Motor neuron (in vitro differentiated cells): Measurements from ENCODE around the gene PDLIM7. TPM values are rescaled to one million over a fixed set of nuclear protein-coding genes. Genes with fewer than 3 reads are reported as not detected.

Source experiments
- ATAC-seq, 8 experiments: fragments of 200-7000 bp; cut with Tn5 transposase; replicated peaks in 6 of 8; 2 replicates each; pipeline ENCODE4 v1.8.0; 2021; ENCODE audit warnings: mild to moderate bottlenecking in 8 of 8, moderate library complexity in 8 of 8
- H3K27ac ChIP-seq, 2 donors: fragments of 250-450 bp; sonication (Bioruptor Pico); 2 replicates each; pipeline ENCODE4 v1.9.0; 2021; ENCODE audit warnings: antibody characterized with exemption in 2 of 2, mild to moderate bottlenecking in 2 of 2, moderate library complexity in 1 of 2
- H3K4me1 ChIP-seq, 2 donors: fragments of 250-450 bp; sonication (Bioruptor Pico); replicated peaks in 1 of 2; 2 replicates each; pipeline ENCODE4 v1.6.1; 2021; ENCODE audit warnings: antibody characterized with exemption in 2 of 2, mild to moderate bottlenecking in 2 of 2, moderate library complexity in 1 of 2
- H3K4me3 ChIP-seq, 5 donors: fragments of 250-450 bp; sonication (Bioruptor Pico); 2 replicates each; pipeline ENCODE4 v1.9.0; 2021; ENCODE audit warnings: antibody characterized with exemption in 5 of 5, mild to moderate bottlenecking in 5 of 5, moderate library complexity in 4 of 5
- WGBS, 10 experiments: fragments of 450-650 bp; shearing (Covaris generic); methylation state at CpG; one replicate each; pipeline ENCODE4 v1.0.0; 2022; 5-methylcytosine and 5-hydroxymethylcytosine counted together
- in situ Hi-C, 9 experiments: fragments of 400-800 bp; cut with MboI; loops; one replicate each; pipeline ENCODE4 v1.15.0; 2021; ENCODE audit warnings: low sequenced_read_pairs in 9 of 9, low pct_unique_long_range_greater_than_20kb in 2 of 9; ENCODE audit not compliant: unreplicated experiment in 9 of 9
- total RNA-seq, 8 experiments: library from RNA; unstranded; fragments of 300-600 nt; gene quantifications; 2 replicates each; pipeline versions ENCODE4 v1.2.3 to v1.2.4, GENCODE V29; 2022

Gene PDLIM7
- total RNA-seq, 8 experiments from 2014 or later: 24.6 to 116 (median 54.3) TPM

DNA sequence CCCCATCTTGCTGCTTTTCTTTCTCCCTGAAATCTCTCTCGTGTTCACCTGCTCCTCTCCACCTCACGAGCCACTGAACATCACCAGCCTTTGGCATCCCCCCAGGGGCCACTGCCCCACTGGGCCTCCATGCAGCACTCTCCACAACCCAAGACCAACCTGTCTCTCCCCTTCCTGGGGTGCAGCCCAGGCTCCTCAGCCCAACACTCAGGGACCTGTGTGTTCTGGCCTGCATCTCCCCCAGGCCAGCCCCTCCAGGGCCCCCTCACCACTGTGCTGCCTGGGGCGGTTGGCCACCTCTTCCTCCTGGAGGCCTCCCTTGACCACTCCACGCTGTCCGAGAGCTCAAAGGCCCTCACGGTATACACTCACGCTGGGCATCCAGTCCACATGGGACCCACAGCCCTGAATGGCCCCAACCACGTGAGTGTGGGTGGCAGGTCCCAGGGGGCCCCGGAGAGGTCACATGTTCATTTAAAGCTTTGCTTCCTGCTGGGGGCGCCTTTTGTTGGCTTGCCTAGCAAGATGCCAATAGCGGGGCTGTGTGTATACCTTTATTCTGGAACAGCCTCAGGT, 12.7 kb upstream of the PDLIM7 start:
- Histone ChIP-seq H3K4me3 (no peak overlapping the region), H3K4me1 (peaks cover 14% of the 10 kb centered on the region in 2 donors), H3K27ac (no peak overlapping the region)
- WGBS, 10 experiments: 71 to 100% (median 87%) methylated on average over 1 to 6 of the region's 11 CpGs; no CpG with 5 or more reads in 4 of the 10 experiments
- in situ Hi-C loops: loop anchor here in 1 of 9 experiments (25.0 kb wide), 1 partner anchor 123 kb away; the partner anchor contains the start of gene SLC34A1
- ATAC-seq: peak in 4 of 8 experiments; percentile 4 to 14 (median 10)

DNA sequence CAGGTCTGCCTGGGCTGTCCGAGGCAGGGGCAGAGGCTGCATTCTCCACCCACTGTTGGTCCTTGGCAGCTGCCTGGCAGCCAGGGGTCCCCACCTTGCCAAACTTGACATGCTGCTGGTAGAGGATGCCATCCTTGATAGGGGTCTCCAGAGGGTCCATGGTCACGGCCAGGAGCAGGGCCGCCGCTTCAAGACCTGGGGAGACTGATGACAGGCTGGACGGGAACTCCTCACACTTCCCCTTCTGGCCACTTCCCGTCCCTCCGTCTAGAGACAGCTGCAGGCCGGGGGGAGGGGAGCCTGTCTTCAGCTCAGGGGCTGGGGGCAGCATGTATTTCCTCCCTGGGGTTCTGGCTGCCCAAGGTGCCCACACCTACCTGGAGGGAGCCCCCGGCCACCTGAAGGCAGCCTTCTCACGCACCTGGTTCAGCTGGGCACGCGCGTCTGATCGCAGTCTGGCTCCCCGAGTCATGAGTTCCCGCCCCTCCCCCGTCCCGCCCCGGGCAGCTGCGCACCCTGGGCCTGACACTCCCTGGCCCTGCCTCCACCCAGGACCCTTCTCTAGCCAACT, 12.1 kb upstream of the PDLIM7 start, which contains the start of gene DOK3:
TSS of gene DOK3 (minus strand) at position 446 of the 571 bp plus-strand sequence. CDS start at position 160, 286 bp downstream.
- Histone ChIP-seq H3K27ac (peak within 1 kb of the TSS; percentile 18 to 51), H3K4me1 (peaks cover 14% of the 10 kb centered on the region in 2 donors), H3K4me3 (no peak within 1 kb of the TSS)
- ATAC-seq: peak in 5 of 8 experiments; percentile 15 to 45 (median 32)
- WGBS, 10 experiments: 50 to 60% methylated on average over 1 of the region's 20 CpGs; no CpG with 5 or more reads in 8 of the 10 experiments
- in situ Hi-C loops: loop anchor here in 1 of 9 experiments (25.0 kb wide), 1 partner anchor 122 kb away; the partner anchor contains the start of gene SLC34A1

DNA sequence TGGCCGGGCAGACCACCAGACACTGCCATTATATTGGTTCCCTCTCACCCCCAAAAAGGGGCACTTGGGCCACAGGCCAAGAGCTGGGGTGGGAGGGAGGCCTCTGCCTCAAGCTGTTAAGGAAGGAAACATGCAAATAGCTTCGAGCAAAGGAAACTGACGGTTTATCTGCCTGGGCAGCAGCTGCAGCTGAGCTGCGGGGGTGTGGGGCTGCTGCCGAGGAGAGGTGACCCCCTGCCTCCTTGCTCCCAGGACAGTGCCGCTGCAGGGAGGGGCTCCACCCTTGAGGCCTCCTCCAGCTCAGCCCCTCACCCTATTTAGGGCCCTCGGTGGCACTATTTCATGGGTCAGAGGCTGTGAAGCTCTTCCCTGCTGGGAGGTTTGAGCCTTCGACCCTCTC, 11.4 kb upstream of the PDLIM7 start:
- ATAC-seq: peak in 1 of 8 experiments; percentile 3
- WGBS, 10 experiments: 20 to 83% (median 60%) methylated on average over 1 to 3 of the region's 8 CpGs; no CpG with 5 or more reads in 5 of the 10 experiments
- Histone ChIP-seq H3K4me3 (no peak overlapping the region), H3K4me1 (peaks cover 14% of the 10 kb centered on the region in 2 donors), H3K27ac (peak overlapping the region; percentile 18 to 51)
- in situ Hi-C loops: loop anchor here in 1 of 9 experiments (25.0 kb wide), 1 partner anchor 122 kb away; the partner anchor contains the start of gene SLC34A1

DNA sequence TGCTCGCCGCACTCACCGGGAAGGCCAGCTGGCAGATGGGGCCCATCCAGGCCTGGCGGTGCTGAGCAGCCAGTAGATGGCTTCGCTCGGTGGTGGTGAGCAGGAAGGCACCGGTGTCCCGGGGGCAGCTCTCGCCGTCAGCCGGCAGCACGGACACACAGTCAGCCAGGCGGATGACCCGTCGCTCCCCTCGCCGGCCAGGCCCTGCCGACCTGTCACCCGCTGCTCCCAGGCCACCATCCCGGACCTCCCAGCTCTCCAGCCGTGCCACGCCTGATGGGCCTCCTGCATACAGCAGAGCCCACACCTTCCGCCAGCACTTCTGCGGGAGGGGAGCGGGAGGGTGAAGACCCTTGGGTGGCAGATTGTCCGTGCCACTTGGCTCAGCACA, 10.8 kb upstream of the PDLIM7 start:
- in situ Hi-C loops: loop anchor here in 1 of 9 experiments (25.0 kb wide), 1 partner anchor 121 kb away; the partner anchor contains the start of gene SLC34A1
- H3K27ac ChIP-seq: no peak overlapping the region
- peaks cover 14% of the 10 kb centered on the region in 2 donors for H3K4me1 ChIP-seq
- no CpG with 5 or more reads among the region's 26 CpGs for WGBS, 10 experiments
- H3K4me3 ChIP-seq: no peak overlapping the region
- ATAC-seq: no peak

DNA sequence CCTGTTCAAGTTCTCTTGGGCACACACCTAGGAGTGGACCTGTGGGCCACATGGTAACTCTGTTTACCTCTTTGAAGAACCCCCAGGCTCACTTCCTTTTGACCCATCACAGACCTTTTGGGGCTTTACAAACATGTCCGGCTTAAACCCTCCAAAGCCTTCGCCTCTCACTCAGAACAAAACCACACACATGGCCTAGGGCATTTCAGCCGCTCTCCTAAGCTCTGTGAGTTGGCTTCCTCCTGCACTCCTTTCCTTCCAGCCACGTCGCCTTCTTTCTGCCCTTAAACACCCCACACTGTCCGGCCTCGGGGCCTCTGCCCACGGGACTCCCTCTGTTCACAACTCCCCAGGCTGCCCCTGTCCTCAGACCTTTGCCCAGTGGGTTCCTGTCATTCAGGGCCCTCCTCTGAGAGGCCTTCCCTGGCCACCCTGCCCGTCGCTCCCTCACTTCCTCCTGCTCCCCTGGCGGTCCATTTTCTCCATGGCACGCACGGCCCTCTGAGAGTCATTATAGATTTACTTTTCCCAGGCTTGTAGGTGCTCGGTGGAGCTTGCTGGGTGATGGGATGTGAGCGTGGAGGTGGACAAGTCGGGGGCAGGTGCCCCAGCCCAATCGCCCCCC, 10.3 kb upstream of the PDLIM7 start:
- peak in 1 of 8 experiments; percentile 6 for ATAC-seq
- no peak overlapping the region for H3K27ac ChIP-seq
- peaks cover 14% of the 10 kb centered on the region in 2 donors for H3K4me1 ChIP-seq
- H3K4me3 ChIP-seq: no peak overlapping the region
- in situ Hi-C loops: loop anchor here in 1 of 9 experiments (25.0 kb wide), 1 partner anchor 120 kb away; the partner anchor contains the start of gene SLC34A1
- 60 to 94% (median 86%) methylated on average over 2 to 8 of the region's 17 CpGs; no CpG with 5 or more reads in 3 of the 10 experiments for WGBS, 10 experiments

DNA sequence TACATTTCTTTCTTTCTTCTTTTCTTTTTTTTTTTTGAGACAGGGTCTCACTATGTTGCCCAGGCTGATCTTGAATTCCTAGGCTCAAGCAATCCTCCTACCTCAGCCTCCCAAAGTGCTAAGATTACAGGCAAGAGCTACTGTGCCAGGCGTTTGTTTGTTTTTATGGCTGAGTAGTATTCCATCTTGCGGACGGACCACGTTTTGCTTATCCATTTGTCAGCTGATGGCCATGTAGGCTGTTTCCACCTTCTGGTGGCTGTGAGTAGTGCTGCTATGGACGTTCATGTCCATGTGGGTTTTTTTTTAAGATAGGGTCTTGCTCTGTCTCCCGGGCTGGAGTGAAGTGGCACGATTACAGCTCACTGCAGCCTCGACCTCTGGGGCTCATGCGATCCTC, 9.8 kb upstream of the PDLIM7 start:
- H3K27ac ChIP-seq: no peak overlapping the region
- H3K4me1 ChIP-seq: peaks cover 14% of the 10 kb centered on the region in 2 donors
- H3K4me3 ChIP-seq: no peak overlapping the region
- WGBS, 10 experiments: 50 to 95% (median 80%) methylated on average over 1 to 7 of the region's 9 CpGs; no CpG with 5 or more reads in 3 of the 10 experiments
- ATAC-seq: peak in 1 of 8 experiments; percentile 40
- in situ Hi-C loops: loop anchor here in 1 of 9 experiments (25.0 kb wide), 1 partner anchor 120 kb away; the partner anchor contains the start of gene SLC34A1

DNA sequence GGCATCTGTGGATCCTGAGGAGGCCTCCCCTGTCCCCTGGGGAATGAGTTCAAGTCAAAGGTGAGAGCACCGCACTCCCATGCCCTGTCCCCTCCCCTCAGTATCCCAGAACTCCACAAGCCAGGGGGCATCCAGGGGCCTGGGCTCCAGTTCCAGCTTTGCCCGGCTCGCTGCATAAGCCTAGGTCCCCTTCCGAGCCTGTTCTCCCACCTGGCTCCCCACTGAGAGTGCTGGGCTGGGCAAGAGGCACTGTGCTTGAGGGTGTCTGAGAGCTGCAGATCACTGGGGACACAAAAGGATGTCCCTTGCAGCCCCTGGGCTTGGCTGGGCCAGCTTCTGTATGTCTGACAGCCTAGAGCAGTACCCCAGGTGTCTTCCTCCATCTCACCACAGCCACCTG, 7.7 kb upstream of the PDLIM7 start:
- in situ Hi-C loops: loop anchor here in 1 of 9 experiments (25.0 kb wide), 1 partner anchor 118 kb away; the partner anchor contains the start of gene SLC34A1
- no peak overlapping the region for H3K4me3 ChIP-seq
- no peak overlapping the region for H3K27ac ChIP-seq
- peaks cover 23% of the 10 kb centered on the region in 2 donors for H3K4me1 ChIP-seq
- ATAC-seq: no peak
- 100% methylated on average over 1 of the region's 4 CpGs; no CpG with 5 or more reads in 8 of the 10 experiments for WGBS, 10 experiments

DNA sequence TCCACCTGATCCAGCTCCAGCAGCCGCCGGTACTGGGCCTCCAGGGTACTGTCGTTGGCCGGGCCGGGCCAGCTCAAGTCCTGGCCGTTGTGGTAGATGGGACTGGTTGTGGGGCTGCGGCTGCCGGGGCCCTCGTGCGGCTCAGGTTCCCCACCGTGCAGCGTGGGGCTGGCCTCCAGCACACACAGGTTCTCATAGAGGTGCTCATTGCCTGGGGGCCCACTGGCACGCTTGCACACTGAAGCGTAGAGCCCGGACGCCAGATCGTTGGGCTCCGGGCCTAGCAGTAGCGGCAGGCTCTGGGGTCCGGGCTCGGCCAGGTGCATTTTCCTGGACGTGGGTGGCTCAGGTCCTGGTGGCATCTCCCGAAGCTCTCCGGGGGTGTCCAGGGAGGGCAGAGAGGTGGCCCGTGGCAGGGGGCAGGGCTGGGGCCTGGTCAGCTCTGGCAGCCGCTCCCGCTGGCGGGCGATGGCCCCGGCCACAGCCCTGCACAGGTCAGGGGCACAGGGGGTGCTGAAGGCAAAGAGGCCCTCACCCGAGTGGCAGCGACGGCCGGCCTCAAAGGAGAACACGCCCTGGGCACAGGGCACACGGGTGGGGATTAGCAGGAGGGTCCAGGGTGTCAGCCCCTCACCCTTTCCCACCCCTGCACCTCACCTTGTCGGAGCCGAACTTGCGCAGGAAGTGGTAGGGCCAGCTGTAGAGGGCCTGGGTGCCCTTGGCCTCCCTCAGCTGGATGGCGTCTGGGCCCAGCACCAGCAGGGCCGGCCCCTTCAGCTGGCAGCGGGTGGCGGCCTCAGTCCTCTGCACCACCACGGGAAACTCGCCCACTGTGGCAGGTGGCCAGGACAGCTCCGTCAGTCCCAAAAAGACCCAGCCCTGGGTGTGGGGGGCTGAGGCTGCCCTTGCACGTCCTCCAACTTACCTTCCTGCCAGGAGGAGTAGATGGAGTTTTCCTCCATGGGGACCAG, 7.0 kb upstream of the PDLIM7 start:
- no peak for ATAC-seq
- in situ Hi-C loops: loop anchor here in 1 of 9 experiments (25.0 kb wide), 1 partner anchor 117 kb away; the partner anchor contains the start of gene SLC34A1
- Histone ChIP-seq H3K4me1 (peaks cover 16 to 17% of the 10 kb centered on the region in 2 donors), H3K27ac (no peak overlapping the region), H3K4me3 (no peak overlapping the region)
- 80 to 100% (median 88%) methylated on average over 1 to 9 of the region's 47 CpGs; no CpG with 5 or more reads in 5 of the 10 experiments for WGBS, 10 experiments

DNA sequence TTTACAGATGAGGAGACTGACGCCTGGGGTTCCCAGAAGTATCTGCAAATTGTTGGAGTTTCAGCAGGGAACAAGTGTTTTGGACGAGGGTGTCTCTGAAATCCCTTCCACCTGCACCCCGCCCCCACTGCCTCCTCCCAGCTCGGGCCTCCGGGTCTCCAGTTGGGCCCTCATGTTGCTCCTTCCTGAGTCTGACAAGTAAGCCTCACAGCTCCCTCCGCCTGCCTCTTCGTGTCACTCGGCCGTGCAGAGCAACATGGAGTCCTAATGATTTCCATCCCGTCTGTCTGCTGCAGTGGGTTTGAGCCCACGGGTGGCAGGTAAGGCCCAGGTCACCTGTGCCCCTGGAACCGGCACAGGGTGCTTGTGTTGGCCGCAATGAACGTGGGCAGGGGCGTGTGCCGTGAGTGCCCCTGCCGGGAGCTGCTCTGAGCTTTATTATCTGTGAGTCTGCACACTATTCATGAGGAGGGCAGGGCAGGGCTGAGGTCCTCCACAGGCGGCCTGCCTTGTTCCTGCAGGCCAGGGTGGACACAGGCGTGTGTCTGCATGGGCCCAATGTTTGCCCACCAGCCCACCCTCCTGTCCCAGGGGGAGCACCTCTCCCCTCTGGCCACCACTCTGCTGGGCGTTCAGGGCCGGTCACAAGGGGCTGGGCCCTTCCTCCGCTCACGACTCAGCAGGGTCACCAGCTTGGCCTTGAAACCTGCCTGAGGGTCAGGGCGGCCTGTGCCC, 6.1 kb upstream of the PDLIM7 start:
- Histone ChIP-seq H3K4me3 (no peak overlapping the region), H3K4me1 (peaks cover 11 to 14% of the 10 kb centered on the region in 2 donors), H3K27ac (no peak overlapping the region)
- 41 to 86% (median 75%) methylated on average over 2 to 11 of the region's 24 CpGs; no CpG with 5 or more reads in 4 of the 10 experiments for WGBS, 10 experiments
- in situ Hi-C loops: loop anchor here in 1 of 9 experiments (25.0 kb wide), 1 partner anchor 116 kb away; the partner anchor contains the start of gene SLC34A1
- no peak for ATAC-seq

DNA sequence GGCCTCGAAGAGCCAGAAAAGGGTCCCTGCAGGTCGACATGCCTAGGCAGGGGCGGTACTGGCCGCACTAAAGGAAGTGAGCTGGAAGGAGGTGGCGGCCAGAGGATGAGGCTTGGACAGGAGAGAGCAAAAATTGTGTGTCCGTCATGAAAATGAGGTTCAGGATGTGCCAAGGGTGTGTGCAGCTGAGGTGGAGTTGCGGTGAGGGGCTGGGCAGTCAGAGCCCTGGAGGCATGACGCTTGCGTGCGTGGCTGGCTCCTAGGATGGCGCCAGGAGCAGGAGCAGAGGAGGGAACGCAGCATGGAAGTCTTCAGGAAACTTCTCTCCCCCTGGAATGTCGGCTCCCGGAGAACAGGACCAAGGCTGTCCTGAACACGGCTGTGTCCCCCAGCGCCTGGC, 5.5 kb upstream of the PDLIM7 start:
- no peak for ATAC-seq
- Histone ChIP-seq H3K4me1 (peaks cover 16 to 20% of the 10 kb centered on the region in 2 donors), H3K4me3 (no peak overlapping the region), H3K27ac (no peak overlapping the region)
- 68 to 90% (median 79%) methylated on average over 2 to 11 of the region's 16 CpGs; no CpG with 5 or more reads in 1 of the 10 experiments for WGBS, 10 experiments
- in situ Hi-C loops: loop anchor here in 1 of 9 experiments (25.0 kb wide), 1 partner anchor 116 kb away; the partner anchor contains the start of gene SLC34A1
